ENCODE results near the gene METTL4. TPM values are rescaled to one million over a fixed set of nuclear protein-coding genes. Genes with fewer than 3 reads are reported as not detected.

METTL4 gene
- total RNA-seq, 1 experiment from 2014 or later = 20.1 TPM

DNA sequence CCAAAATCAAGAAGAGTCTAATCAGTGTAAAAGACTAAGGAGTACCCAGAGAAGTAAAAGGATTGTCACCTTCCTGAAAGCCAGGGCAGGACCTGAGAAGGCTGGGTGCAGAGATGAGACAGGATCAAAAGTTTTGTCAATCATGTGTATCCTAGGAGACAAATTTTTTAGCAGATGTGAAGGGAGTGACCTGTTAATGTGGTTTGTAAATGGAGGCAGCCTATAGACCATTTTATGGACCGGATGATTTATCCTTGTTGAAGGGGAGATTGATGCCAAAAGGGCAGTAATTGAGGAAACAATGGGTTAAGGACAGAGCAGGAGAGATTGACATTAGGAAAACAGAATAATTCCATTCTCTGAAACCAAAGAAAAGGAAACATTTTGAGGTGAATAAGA is 865 bp upstream of the METTL4 start:
- Mint-ChIP-seq H3K9me3 (ENCODE audit: unreplicated experiment) (no peaks in the 10 kb centered on the region), H3K4me3 (ENCODE audit: unreplicated experiment) (peak overlapping the region; percentile 94), H3K36me3 (ENCODE audit: insufficient read depth, unreplicated experiment) (peaks cover 38% of the 10 kb centered on the region), H3K4me1 (ENCODE audit: low read depth, unreplicated experiment) (peaks cover 6% of the 10 kb centered on the region), H3K27me3 (ENCODE audit: insufficient read depth, unreplicated experiment) (no peaks in the 10 kb centered on the region), H3K27ac (ENCODE audit: unreplicated experiment) (peak overlapping the region; percentile 98)
- Histone ChIP-seq H3K4me1 (peaks cover 21% of the 10 kb centered on the region), H3K4me3 (ENCODE audit: low read depth, low read length) (peak overlapping the region; percentile 45), H3K27me3 (replicated peaks; ENCODE audit: control insufficient read depth, insufficient read depth, low read length) (no peaks in the 10 kb centered on the region), H3K36me3 (ENCODE audit: control insufficient read depth, insufficient read depth, low read length) (peaks cover 2% of the 10 kb centered on the region; the same call in 1 of the 2 replicates), H3K9me3 (no peaks in the 10 kb centered on the region)
- ChIA-PET CTCF (no interaction called here), POLR2A (no interaction called here)
- intact Hi-C loops (cut with micrococcal nuclease; ENCODE audit: unreplicated experiment) = loop anchor here (5.0 kb wide), 1 partner anchor 85 kb away; the partner anchor contains the start of gene SMCHD1
- no peak for DNase-seq
- TF ChIP-seq, protein P1, sequence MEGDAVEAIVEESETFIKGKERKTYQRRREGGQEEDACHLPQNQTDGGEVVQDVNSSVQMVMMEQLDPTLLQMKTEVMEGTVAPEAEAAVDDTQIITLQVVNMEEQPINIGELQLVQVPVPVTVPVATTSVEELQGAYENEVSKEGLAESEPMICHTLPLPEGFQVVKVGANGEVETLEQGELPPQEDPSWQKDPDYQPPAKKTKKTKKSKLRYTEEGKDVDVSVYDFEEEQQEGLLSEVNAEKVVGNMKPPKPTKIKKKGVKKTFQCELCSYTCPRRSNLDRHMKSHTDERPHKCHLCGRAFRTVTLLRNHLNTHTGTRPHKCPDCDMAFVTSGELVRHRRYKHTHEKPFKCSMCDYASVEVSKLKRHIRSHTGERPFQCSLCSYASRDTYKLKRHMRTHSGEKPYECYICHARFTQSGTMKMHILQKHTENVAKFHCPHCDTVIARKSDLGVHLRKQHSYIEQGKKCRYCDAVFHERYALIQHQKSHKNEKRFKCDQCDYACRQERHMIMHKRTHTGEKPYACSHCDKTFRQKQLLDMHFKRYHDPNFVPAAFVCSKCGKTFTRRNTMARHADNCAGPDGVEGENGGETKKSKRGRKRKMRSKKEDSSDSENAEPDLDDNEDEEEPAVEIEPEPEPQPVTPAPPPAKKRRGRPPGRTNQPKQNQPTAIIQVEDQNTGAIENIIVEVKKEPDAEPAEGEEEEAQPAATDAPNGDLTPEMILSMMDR (IDR thresholded peaks at IDR 0.05; ENCODE audit: insufficient read depth in 1 of 2, low read depth in 1 of 2, low read length in 1 of 2, severe bottlenecking in 1 of 2, unreplicated experiment in 1 of 2) = no peak
- no TSS peak for BruUV-seq (replicated peaks)

DNA sequence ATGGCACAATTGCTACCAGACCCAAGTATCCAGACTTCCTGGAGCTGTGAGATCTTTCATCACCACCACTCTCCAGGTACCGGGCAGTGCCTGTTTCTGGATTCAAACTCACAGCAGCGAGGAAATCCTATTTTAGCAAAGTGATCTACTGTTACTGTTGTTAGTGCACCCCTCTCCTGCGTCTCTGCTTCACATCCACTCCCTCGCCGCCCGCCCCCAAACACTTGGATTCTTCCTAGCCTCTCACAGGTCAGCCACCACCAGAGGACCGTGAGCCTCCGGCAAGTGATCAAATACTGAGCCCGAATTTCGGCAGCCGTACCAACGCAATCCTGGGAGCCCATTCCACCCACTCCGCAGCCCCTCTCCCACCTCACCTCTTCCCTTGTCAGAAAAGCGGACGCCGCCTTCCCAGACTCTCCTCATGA is 519 bp downstream of the METTL4 start:
- peaks cover 6% of the 10 kb centered on the region for H3K4me1 Mint-ChIP-seq (ENCODE audit: low read depth, unreplicated experiment)
- H3K4me3 ChIP-seq (ENCODE audit: low read depth, low read length) = peak overlapping the region; percentile 45
- TSS peak; percentile 80 for BruUV-seq (replicated peaks)
- peaks cover 21% of the 10 kb centered on the region for H3K4me1 ChIP-seq
- ChIA-PET CTCF (no interaction called here), POLR2A (interaction anchor here (0.5 to 1.6 kb wide), 3 partner anchors 13 to 85 kb away, joined by 3 to 4 read pairs (median 3); no protein-coding TSS in a partner anchor)
- H3K27me3 Mint-ChIP-seq (ENCODE audit: insufficient read depth, unreplicated experiment) = no peaks in the 10 kb centered on the region
- H3K27me3 ChIP-seq (replicated peaks; ENCODE audit: control insufficient read depth, insufficient read depth, low read length) = no peaks in the 10 kb centered on the region
- H3K27ac Mint-ChIP-seq (ENCODE audit: unreplicated experiment) = peak overlapping the region; percentile 98
- no peaks in the 10 kb centered on the region for H3K9me3 ChIP-seq
- peaks cover 2% of the 10 kb centered on the region; the same call in 1 of the 2 replicates for H3K36me3 ChIP-seq (ENCODE audit: control insufficient read depth, insufficient read depth, low read length)
- no peaks in the 10 kb centered on the region for H3K9me3 Mint-ChIP-seq (ENCODE audit: unreplicated experiment)
- TF ChIP-seq, protein P1 (IDR thresholded peaks at IDR 0.05; ENCODE audit: insufficient read depth in 1 of 2, low read depth in 1 of 2, low read length in 1 of 2, severe bottlenecking in 1 of 2, unreplicated experiment in 1 of 2) = peak in 1 of 2 experiments; percentile 8
- intact Hi-C loops (cut with micrococcal nuclease; ENCODE audit: unreplicated experiment) = loop anchor here (5.0 kb wide), 1 partner anchor 87 kb away; the partner anchor contains the start of gene SMCHD1
- peak overlapping the region; percentile 94 for H3K4me3 Mint-ChIP-seq (ENCODE audit: unreplicated experiment)
- DNase-seq = peak; percentile 60 to 70
- H3K36me3 Mint-ChIP-seq (ENCODE audit: insufficient read depth, unreplicated experiment) = peaks cover 32% of the 10 kb centered on the region

DNA sequence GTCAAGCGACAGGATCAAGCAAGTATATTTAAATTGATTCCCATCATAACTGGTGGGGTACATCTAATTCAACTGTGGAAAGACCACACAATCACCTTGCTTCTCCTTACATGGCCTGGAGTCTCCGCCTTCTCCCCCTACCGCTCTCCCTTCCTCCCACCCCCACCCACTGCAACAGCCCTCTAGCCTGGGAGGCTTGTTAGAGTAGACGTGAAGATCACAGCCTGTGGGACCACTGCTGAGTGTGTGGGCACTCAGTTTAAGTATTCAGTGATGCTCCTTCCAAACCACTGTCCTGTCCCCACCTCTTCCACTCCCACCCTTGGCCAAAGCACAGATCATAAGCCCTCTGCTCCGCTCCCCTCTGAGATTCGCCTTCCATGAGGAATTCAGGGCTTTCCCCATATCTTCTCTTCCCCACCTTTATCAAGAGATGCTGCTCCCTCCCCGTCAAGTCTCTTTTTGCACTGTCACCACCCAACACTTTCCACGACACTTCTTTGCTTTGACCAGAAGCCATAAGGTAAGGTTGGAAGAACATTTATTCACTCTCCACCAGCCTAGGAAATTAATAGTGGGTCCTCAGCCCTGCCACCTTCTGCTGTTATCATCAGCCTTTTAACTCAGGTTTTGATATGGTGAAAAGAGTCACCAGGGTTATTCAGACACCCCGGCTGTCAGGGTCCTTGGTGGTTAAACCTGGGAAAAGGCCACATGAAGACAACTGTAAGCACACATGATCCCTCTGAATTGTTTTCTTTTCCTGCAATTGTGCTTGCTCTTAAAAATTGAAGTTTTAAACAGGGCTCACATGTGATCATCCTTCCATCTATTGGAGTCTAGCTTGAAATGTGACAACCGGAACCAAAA is 1.7 kb downstream of the METTL4 start:
- intact Hi-C loops (cut with micrococcal nuclease; ENCODE audit: unreplicated experiment) = loop anchor here (5.0 kb wide), 1 partner anchor 88 kb away; the partner anchor contains the start of gene SMCHD1
- H3K9me3 Mint-ChIP-seq (ENCODE audit: unreplicated experiment) = no peaks in the 10 kb centered on the region
- peaks cover 6% of the 10 kb centered on the region for H3K4me1 Mint-ChIP-seq (ENCODE audit: low read depth, unreplicated experiment)
- H3K27me3 Mint-ChIP-seq (ENCODE audit: insufficient read depth, unreplicated experiment) = no peaks in the 10 kb centered on the region
- Histone ChIP-seq H3K9me3 (no peaks in the 10 kb centered on the region), H3K27me3 (replicated peaks; ENCODE audit: control insufficient read depth, insufficient read depth, low read length) (no peaks in the 10 kb centered on the region), H3K4me1 (peaks cover 21% of the 10 kb centered on the region), H3K36me3 (ENCODE audit: control insufficient read depth, insufficient read depth, low read length) (no peaks in the 10 kb centered on the region), H3K4me3 (ENCODE audit: low read depth, low read length) (peak overlapping the region; percentile 45)
- H3K27ac Mint-ChIP-seq (ENCODE audit: unreplicated experiment) = no peak overlapping the region
- TF ChIP-seq, protein P1 (IDR thresholded peaks at IDR 0.05; ENCODE audit: insufficient read depth in 1 of 2, low read depth in 1 of 2, low read length in 1 of 2, severe bottlenecking in 1 of 2, unreplicated experiment in 1 of 2) = no peak
- DNase-seq = no peak
- ChIA-PET CTCF (no interaction called here), POLR2A (interaction anchor here (1.1 kb wide), 1 partner anchor 17 kb away, joined by 3 read pairs; no protein-coding TSS in a partner anchor)
- peak overlapping the region; percentile 94 for H3K4me3 Mint-ChIP-seq (ENCODE audit: unreplicated experiment)
- no TSS peak for BruUV-seq (replicated peaks)
- peaks cover 24% of the 10 kb centered on the region for H3K36me3 Mint-ChIP-seq (ENCODE audit: insufficient read depth, unreplicated experiment)

All from Caco-2 (cell line).